Upper lobe of left lung (tissue), 4 donors: Measurements from ENCODE around the gene CFAP57.

Experiments
- POLR2A ChIP-seq, 4 donors: fragments of 450-650 bp; IDR thresholded peaks; one replicate each; pipeline ENCODE4 v1.5.1; 2016 to 2017; ENCODE audit warnings: antibody characterized with exemption in 4 of 4, mild to moderate bottlenecking in 2 of 4
- TF ChIP-seq, protein P1 (sequence below), 6 experiments: fragments of 450-650 bp in 4 of 6; fragments of 200-600 bp in 2 of 6; sonication (generic) in 2 of 6; IDR thresholded peaks; one replicate each; pipeline ENCODE4 v1.5.1; 2016 to 2019; ENCODE audit warnings: antibody characterized with exemption in 6 of 6

DNA sequence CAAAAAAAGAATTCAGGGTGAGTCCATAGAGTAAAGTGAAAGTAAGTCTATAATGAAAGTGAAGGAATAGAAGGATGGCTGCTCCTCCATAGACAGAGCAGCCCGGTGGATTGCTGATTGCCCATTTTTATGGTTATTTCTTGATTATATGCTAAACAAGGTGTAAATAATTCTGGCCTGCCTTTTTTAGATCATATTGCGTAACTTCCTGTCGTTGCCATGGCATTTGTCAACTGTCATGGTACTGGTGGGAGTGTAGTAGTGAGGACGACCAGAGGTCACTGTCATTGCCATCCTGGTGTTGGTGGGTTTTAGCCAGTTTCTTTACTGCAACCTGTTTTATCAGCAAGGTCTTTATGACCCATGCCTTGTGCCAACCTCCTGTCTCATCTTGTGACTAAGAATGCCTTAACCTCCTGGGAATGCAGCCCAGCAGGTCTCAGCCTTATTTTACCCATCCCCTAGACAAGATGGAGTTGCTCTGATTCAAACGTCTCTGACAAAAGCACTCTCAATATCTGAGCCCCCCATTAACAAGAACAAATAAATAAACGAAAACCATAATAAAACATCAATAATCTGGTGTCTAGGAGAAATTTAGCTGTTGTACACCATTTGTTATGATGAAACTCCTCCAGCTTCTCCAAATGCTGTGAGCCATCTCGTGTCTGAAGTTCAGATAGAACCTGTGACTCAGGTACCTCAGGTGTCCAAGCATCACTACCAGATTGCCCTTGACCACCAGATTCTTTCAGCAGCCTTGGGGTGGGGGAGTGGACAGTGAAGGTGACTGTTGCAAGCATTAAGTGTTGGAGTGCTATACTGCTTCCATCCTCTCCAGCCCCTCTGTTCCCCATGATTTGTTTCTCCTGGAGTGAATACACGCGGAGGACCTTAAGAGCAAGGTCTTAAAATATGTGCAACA lies 36.0 kb upstream of the CFAP57 start:
- TF ChIP-seq, protein P1, sequence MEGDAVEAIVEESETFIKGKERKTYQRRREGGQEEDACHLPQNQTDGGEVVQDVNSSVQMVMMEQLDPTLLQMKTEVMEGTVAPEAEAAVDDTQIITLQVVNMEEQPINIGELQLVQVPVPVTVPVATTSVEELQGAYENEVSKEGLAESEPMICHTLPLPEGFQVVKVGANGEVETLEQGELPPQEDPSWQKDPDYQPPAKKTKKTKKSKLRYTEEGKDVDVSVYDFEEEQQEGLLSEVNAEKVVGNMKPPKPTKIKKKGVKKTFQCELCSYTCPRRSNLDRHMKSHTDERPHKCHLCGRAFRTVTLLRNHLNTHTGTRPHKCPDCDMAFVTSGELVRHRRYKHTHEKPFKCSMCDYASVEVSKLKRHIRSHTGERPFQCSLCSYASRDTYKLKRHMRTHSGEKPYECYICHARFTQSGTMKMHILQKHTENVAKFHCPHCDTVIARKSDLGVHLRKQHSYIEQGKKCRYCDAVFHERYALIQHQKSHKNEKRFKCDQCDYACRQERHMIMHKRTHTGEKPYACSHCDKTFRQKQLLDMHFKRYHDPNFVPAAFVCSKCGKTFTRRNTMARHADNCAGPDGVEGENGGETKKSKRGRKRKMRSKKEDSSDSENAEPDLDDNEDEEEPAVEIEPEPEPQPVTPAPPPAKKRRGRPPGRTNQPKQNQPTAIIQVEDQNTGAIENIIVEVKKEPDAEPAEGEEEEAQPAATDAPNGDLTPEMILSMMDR (IDR thresholded peaks at IDR 0.05): no peak
- no peak for TF ChIP-seq POLR2A (IDR thresholded peaks at IDR 0.05)
